IMR-90 (cell line): Measurements from ENCODE around the gene TOR2A. TPM values are rescaled to one million over a fixed set of nuclear protein-coding genes. Genes with fewer than 3 reads are reported as not detected.

ENCODE experiments used
- ATAC-seq: fragments of 200-7000 bp; cut with Tn5 transposase; 2 replicates; pipeline ENCODE4 v1.9.1; 2020; ENCODE audit warnings: low read depth, mild to moderate bottlenecking, moderate library complexity
- BruUV-seq: library from RNA; stranded (reverse); fragments of 400-500 nt; replicated peaks from 2 replicates; lab custom pipeline; 2021; lab: Mats Ljungman, UMichigan
- CTCF ChIA-PET: fragments of 300-600 bp; formaldehyde crosslinking; extraction: SDS; loops from one replicate; lab custom pipeline; 2021; ENCODE audit warnings: antibody characterized with exemption; lab: Yijun Ruan, JAX
- POLR2A ChIA-PET: fragments of 300-600 bp; sonication (Branson Sonifier 250); formaldehyde crosslinking; loops from one replicate; lab custom pipeline; 2022; ENCODE audit warnings: antibody characterized with exemption; ENCODE audit not compliant: unreplicated experiment; lab: Charles Lee
- DNase-seq: peaks from one replicate; pipeline ENCODE4 v3.0.0; 2013
- H2AFZ ChIP-seq: replicated peaks from 2 replicates; pipeline ENCODE3; 2013; ENCODE audit warnings: low read length, mild to moderate bottlenecking; ENCODE audit not compliant: poor library complexity
- H2AK5ac ChIP-seq: 2 replicates; pipeline ENCODE4 v1.6.1; 2013; ENCODE audit warnings: low read depth, low read length, inconsistent platforms
- H2AK9ac ChIP-seq: replicated peaks from 2 replicates; pipeline ENCODE3; 2013; ENCODE audit warnings: mild to moderate bottlenecking, low read depth, low read length, moderate library complexity; ENCODE audit not compliant: poor library complexity
- H2BK120ac ChIP-seq: 2 replicates; pipeline ENCODE4 v1.6.1; 2013; ENCODE audit warnings: low read depth, low read length, inconsistent platforms
- H2BK15ac ChIP-seq: 3 replicates; pipeline ENCODE4 v1.6.1; 2013; ENCODE audit warnings: low read depth, low read length, inconsistent platforms
- H2BK20ac ChIP-seq: 2 replicates; pipeline ENCODE4 v1.6.1; 2013; ENCODE audit warnings: low read depth, mild to moderate bottlenecking, inconsistent platforms, low read length, moderate library complexity
- H2BK5ac ChIP-seq: 2 replicates; pipeline ENCODE4 v1.6.1; 2013; ENCODE audit warnings: mild to moderate bottlenecking, low read depth, low read length, inconsistent platforms; ENCODE audit not compliant: poor library complexity, severe bottlenecking
- H3K14ac ChIP-seq: replicated peaks from 2 replicates; pipeline ENCODE4 v1.6.1; 2013; ENCODE audit warnings: low read depth, low read length, inconsistent platforms
- H3K18ac ChIP-seq: 2 replicates; pipeline ENCODE4 v1.6.1; 2013; ENCODE audit warnings: low read depth, low read length, control low read depth
- H3K23ac ChIP-seq: 2 replicates; pipeline ENCODE4 v1.6.1; 2013; ENCODE audit warnings: low read depth, low read length, inconsistent platforms
- H3K27ac ChIP-seq: 2 replicates; pipeline ENCODE4 v1.5.1; 2013; ENCODE audit warnings: mild to moderate bottlenecking, control low read depth, low read length; ENCODE audit not compliant: insufficient read depth
- H3K27me3 ChIP-seq: 2 replicates; pipeline ENCODE4 v1.6.1; 2013; ENCODE audit warnings: low read length; ENCODE audit not compliant: control insufficient read depth, insufficient read depth
- H3K36me3 ChIP-seq: 2 replicates; pipeline ENCODE4 v1.6.1; 2013; ENCODE audit warnings: low read length, mixed read lengths; ENCODE audit not compliant: control insufficient read depth, insufficient read depth
- H3K4ac ChIP-seq: 2 replicates; pipeline ENCODE4 v1.6.1; 2013; ENCODE audit warnings: low read depth, low read length, inconsistent platforms
- H3K4me1 ChIP-seq: 2 replicates; pipeline ENCODE4 v1.6.1; 2013; ENCODE audit warnings: low read length, mixed read lengths; ENCODE audit not compliant: control insufficient read depth, insufficient read depth
- H3K4me2 ChIP-seq: 2 replicates; pipeline ENCODE4 v1.6.1; 2013; ENCODE audit warnings: low read depth, mild to moderate bottlenecking, control low read depth, low read length, moderate library complexity
- H3K4me3 ChIP-seq: 2 replicates; pipeline ENCODE4 v1.5.1; 2013; ENCODE audit warnings: low read depth, mild to moderate bottlenecking, control low read depth, low read length, moderate library complexity; ENCODE audit not compliant: insufficient read depth
- H3K56ac ChIP-seq: 2 replicates; pipeline ENCODE4 v1.6.1; 2013; ENCODE audit warnings: low read length, inconsistent platforms; ENCODE audit not compliant: insufficient read depth; ENCODE audit errors: extremely low read depth
- H3K79me1 ChIP-seq, 2 experiments: 2 replicates each; pipeline ENCODE4 v1.6.1; 2013; ENCODE audit warnings: low read length in 2 of 2, inconsistent platforms in 1 of 2, low read depth in 1 of 2
- H3K9ac ChIP-seq: 2 replicates; pipeline ENCODE4 v1.6.1; 2013; ENCODE audit warnings: low read depth, low read length, control low read depth
- H3K9me1 ChIP-seq: 2 replicates; pipeline ENCODE4 v1.6.1; 2013; ENCODE audit warnings: low read length, inconsistent platforms; ENCODE audit not compliant: insufficient read depth
- H3K9me3 ChIP-seq: 2 replicates; pipeline ENCODE4 v1.6.1; 2013; ENCODE audit warnings: low read length; ENCODE audit not compliant: control insufficient read depth, insufficient read depth
- H4K20me1 ChIP-seq: 2 replicates; pipeline ENCODE4 v1.6.1; 2013; ENCODE audit warnings: low read length, inconsistent platforms; ENCODE audit not compliant: insufficient read depth
- H4K5ac ChIP-seq: 2 replicates; pipeline ENCODE4 v1.6.1; 2013; ENCODE audit warnings: mild to moderate bottlenecking, low read depth, low read length, control low read depth
- H4K8ac ChIP-seq, 2 experiments: 2 replicates each; pipeline ENCODE4 v1.6.1; 2013; ENCODE audit warnings: low read depth in 2 of 2, low read length in 2 of 2, control low read depth in 1 of 2, inconsistent platforms in 1 of 2
- H4K91ac ChIP-seq: 2 replicates; pipeline ENCODE4 v1.6.1; 2013; ENCODE audit warnings: low read depth, low read length, inconsistent platforms; ENCODE audit not compliant: insufficient read depth
- BHLHE40 ChIP-seq: fragments of 150-350 bp; IDR thresholded peaks from 2 replicates; pipeline ENCODE4 v1.6.1; 2016; ENCODE audit warnings: mild to moderate bottlenecking, low read depth, low read length
- CEBPB ChIP-seq: IDR thresholded peaks from 2 replicates; pipeline ENCODE4 v1.6.1; 2012; ENCODE audit warnings: low read depth, low read length, improper control_type of control experiment
- CHD1 ChIP-seq: IDR thresholded peaks from 2 replicates; pipeline ENCODE4 v1.6.1; 2012; ENCODE audit warnings: low read depth, low read length, improper control_type of control experiment
- CTCF ChIP-seq: conservative IDR thresholded peaks from 2 replicates; pipeline ENCODE4 v1.5.1; 2012; ENCODE audit warnings: mild to moderate bottlenecking, low read depth, low read length, improper control_type of control experiment
- ELK1 ChIP-seq: fragments of 150-350 bp; IDR thresholded peaks from 2 replicates; pipeline ENCODE4 v1.6.1; 2016; ENCODE audit warnings: low read depth, mild to moderate bottlenecking, low read length, moderate library complexity, borderline replicate concordance
- FOS ChIP-seq: fragments of 150-350 bp; IDR thresholded peaks from 2 replicates; pipeline ENCODE4 v1.6.1; 2016; ENCODE audit warnings: low read depth, low read length
- MAFK ChIP-seq: IDR thresholded peaks from 2 replicates; pipeline ENCODE4 v1.6.1; 2012; ENCODE audit warnings: low read depth, low read length, improper control_type of control experiment
- MAZ ChIP-seq: IDR thresholded peaks from 2 replicates; pipeline ENCODE4 v1.6.1; 2012; ENCODE audit warnings: low read depth, mild to moderate bottlenecking, low read length, improper control_type of control experiment, moderate library complexity, borderline replicate concordance
- MXI1 ChIP-seq: IDR thresholded peaks from 2 replicates; pipeline ENCODE4 v1.6.1; 2012; ENCODE audit warnings: low read depth, mild to moderate bottlenecking, low read length, moderate library complexity, borderline replicate concordance
- NFE2L2 ChIP-seq: fragments of 150-350 bp; IDR thresholded peaks from 2 replicates; pipeline ENCODE4 v1.6.1; 2016; ENCODE audit warnings: low read depth, mild to moderate bottlenecking, low read length
- POLR2A ChIP-seq: IDR thresholded peaks from 2 replicates; pipeline ENCODE4 v1.6.1; 2012; ENCODE audit warnings: mild to moderate bottlenecking, low read depth, low read length
- RAD21 ChIP-seq: IDR thresholded peaks from 2 replicates; pipeline ENCODE4 v1.6.1; 2012; ENCODE audit warnings: low read length, improper control_type of control experiment
- RCOR1 ChIP-seq: IDR thresholded peaks from 2 replicates; pipeline ENCODE4 v1.6.1; 2012; ENCODE audit warnings: mild to moderate bottlenecking, low read length, improper control_type of control experiment; ENCODE audit not compliant: insufficient replicate concordance
- RFX5 ChIP-seq: IDR thresholded peaks from 2 replicates; pipeline ENCODE4 v1.8.0; 2012; ENCODE audit warnings: low read depth, mild to moderate bottlenecking, low read length, moderate library complexity
- SMC3 ChIP-seq: fragments of 150-350 bp; IDR thresholded peaks from 2 replicates; pipeline ENCODE4 v1.6.1; 2016; ENCODE audit warnings: low read depth, mild to moderate bottlenecking, antibody characterized with exemption, low read length, moderate library complexity
- USF2 ChIP-seq: fragments of 150-350 bp; IDR thresholded peaks from 2 replicates; pipeline ENCODE4 v1.6.1; 2017; ENCODE audit warnings: mild to moderate bottlenecking, antibody characterized with exemption, low read length, low read depth
- WGBS, 2 experiments: methylation state at CpG; one replicate each; pipeline versions ENCODE4 v1.1.5 to v1.1.7; 2013; ENCODE audit warnings: missing lambda C conversion rate in 2 of 2; ENCODE audit not compliant: insufficient read length in 1 of 2; ENCODE audit errors: extremely low coverage in 2 of 2; 5-methylcytosine and 5-hydroxymethylcytosine counted together
- dilution Hi-C: fragments of 300-500 bp; cut with HindIII; formaldehyde crosslinking; loops from one replicate; pipeline ENCODE4 v1.14.3; 2018; ENCODE audit warnings: low sequenced_read_pairs; ENCODE audit not compliant: unreplicated experiment
- in situ Hi-C: fragments of 300-500 bp; cut with MboI; formaldehyde crosslinking; loops from 3 replicates; pipeline ENCODE4 v1.14.3; 2019; ENCODE audit warnings: low sequenced_read_pairs, inconsistent platforms, mixed read lengths
- intact Hi-C: fragments of 100-400 bp; cut with micrococcal nuclease; formaldehyde crosslinking; loops from 2 replicates; pipeline ENCODE4 v1.10.0; 2022
- polyA plus RNA-seq, 3 experiments: library from polyadenylated mRNA; depleted of rRNA; stranded (reverse); fragments of >200 nt; gene quantifications; 2 replicates each; pipeline ENCODE4 v1.2.3, GENCODE V29; 2012; ENCODE audit warnings: low replicate concordance in 1 of 3
- total RNA-seq: library from RNA; depleted of rRNA; stranded (reverse); fragments of >200 nt; gene quantifications from 2 replicates; pipeline ENCODE4 v1.2.3, GENCODE V29; 2012

Gene TOR2A
- total and polyA plus RNA-seq, 2 of the 4 experiments (the other 2 are of a cell fraction) = 0.90 to 12.5 TPM

GRCh38 chr9:127770583-127770904 is 35.5 kb upstream of the TOR2A start:
- H3K27ac ChIP-seq = no peak overlapping the region
- H3K9me3 ChIP-seq = no peaks in the 10 kb centered on the region
- H3K36me3 ChIP-seq = no peaks in the 10 kb centered on the region
- no peaks in the 10 kb centered on the region for H4K20me1 ChIP-seq
- intact Hi-C loops = no loop called here
- H2BK5ac ChIP-seq = no peak overlapping the region
- no peak overlapping the region; the same call in 1 of the 2 replicates for H2AK5ac ChIP-seq
- H3K56ac ChIP-seq = no peak overlapping the region
- no peak overlapping the region for H2BK120ac ChIP-seq
- ATAC-seq = no peak
- no peaks in the 10 kb centered on the region; the same call in 1 of the 2 replicates for H3K9me1 ChIP-seq
- no peak overlapping the region for H3K9ac ChIP-seq
- H3K18ac ChIP-seq = no peak overlapping the region
- dilution Hi-C loops = no loop called here
- peak overlapping the region; percentile 9 for H2AK9ac ChIP-seq
- no peaks in the 10 kb centered on the region for H3K79me1 ChIP-seq
- no peak for TF ChIP-seq MAFK
- TF ChIP-seq CHD1 = no peak
- TF ChIP-seq SMC3 = no peak
- TF ChIP-seq BHLHE40 = no peak
- no peak for TF ChIP-seq RFX5
- TF ChIP-seq CTCF = no peak
- no peak for TF ChIP-seq RAD21
- no peak for TF ChIP-seq FOS
- no peak for TF ChIP-seq MAZ
- TF ChIP-seq ELK1 = no peak
- no peak for TF ChIP-seq POLR2A
- no peak for TF ChIP-seq MXI1
- TF ChIP-seq USF2 = no peak
- no peak for TF ChIP-seq CEBPB
- no peak for TF ChIP-seq RCOR1
- TF ChIP-seq NFE2L2 = no peak
- in situ Hi-C loops = no loop called here
- no peak overlapping the region for H3K4me3 ChIP-seq
- no peak overlapping the region for H3K23ac ChIP-seq
- H2AFZ ChIP-seq = peak overlapping the region; percentile 94
- H4K5ac ChIP-seq = no peak overlapping the region
- no peak overlapping the region for H3K4ac ChIP-seq
- no peak overlapping the region for H4K8ac ChIP-seq
- H3K4me1 ChIP-seq = peaks cover 2% of the 10 kb centered on the region; the same call in 1 of the 2 replicates
- no peak overlapping the region for H2BK15ac ChIP-seq
- BruUV-seq = no TSS peak
- H2BK20ac ChIP-seq = no peak overlapping the region
- ChIA-PET CTCF (no interaction called here), POLR2A (interaction anchor here (0.8 kb wide), 1 partner anchor 22 kb away, joined by 3 read pairs; no protein-coding TSS in a partner anchor)
- H3K27me3 ChIP-seq = peaks cover 3% of the 10 kb centered on the region
- no peak for DNase-seq
- H3K14ac ChIP-seq = no peak overlapping the region
- peak overlapping the region; percentile 71; the same call in 1 of the 2 replicates for H3K4me2 ChIP-seq
- WGBS, 2 experiments = 71% methylated on average over 1 of the region's 3 CpGs; no CpG with 5 or more reads in 1 of the 2 experiments
- no peak overlapping the region for H4K91ac ChIP-seq
